Endothelial cell of umbilical vein (primary cell): ENCODE results near the gene RHCG. TPM values are rescaled to one million over a fixed set of nuclear protein-coding genes. Genes with fewer than 3 reads are reported as not detected.
"Not testable (repeated sequence)": the region's sequence is repeated elsewhere in the genome, so short reads cannot be mapped to it uniquely, and the experiment has no call there.

ENCODE experiments used
- BruUV-seq: library from RNA; stranded (reverse); fragments of 400-500 nt; replicated peaks from 2 replicates; lab custom pipeline; 2021; lab: Mats Ljungman, UMichigan
- CTCF ChIA-PET: fragments of 300-600, 350-600 bp; sonication (Branson Sonifier 250); formaldehyde crosslinking; loops from one replicate; lab custom pipeline; 2021; ENCODE audit warnings: antibody characterized with exemption, inconsistent platforms; lab: Charles Lee
- POLR2A ChIA-PET: fragments of 300-600, 350-600 bp; sonication (Branson Sonifier 250); formaldehyde crosslinking; loops from one replicate; lab custom pipeline; 2021; ENCODE audit warnings: antibody characterized with exemption, inconsistent platforms; lab: Charles Lee
- DNase-seq: peaks from one replicate; pipeline ENCODE4 v3.0.0-alpha.2; 2011; ENCODE audit warnings: low read depth, low spot score
- FAIRE-seq: peaks from 2 replicates; lab custom pipeline; 2011; peaks lifted over from hg19 to GRCh38; lab: Jason Lieb, UNC
- H2AFZ ChIP-seq: 2 replicates; pipeline ENCODE4 v1.6.0; 2012; ENCODE audit warnings: low read depth, low read length, control low read depth, inconsistent platforms
- H3K27ac ChIP-seq: 2 replicates; pipeline ENCODE4 v1.5.1; 2011; ENCODE audit warnings: low read depth, mild to moderate bottlenecking, control low read depth, low read length, moderate library complexity; ENCODE audit not compliant: insufficient read depth
- H3K27me3 ChIP-seq, 2 experiments: 2 replicates each; pipeline versions ENCODE4 v1.6.0 to v1.6.1; 2011; ENCODE audit warnings: low read length in 2 of 2, mixed read lengths in 1 of 2; ENCODE audit not compliant: control insufficient read depth in 2 of 2, insufficient read depth in 2 of 2
- H3K36me3 ChIP-seq, 2 experiments: 2 replicates in 1 of 2; 3 replicates in 1 of 2; pipeline ENCODE4 v1.5.1; 2011; ENCODE audit warnings: low read length in 2 of 2, mild to moderate bottlenecking in 1 of 2, moderate library complexity in 1 of 2; ENCODE audit not compliant: control insufficient read depth in 2 of 2, insufficient read depth in 2 of 2; ENCODE audit errors: extremely low read depth in 1 of 2
- H3K4me1 ChIP-seq: 3 replicates; pipeline ENCODE4 v1.5.1; 2011; ENCODE audit warnings: mild to moderate bottlenecking, low read length; ENCODE audit not compliant: control insufficient read depth, insufficient read depth; ENCODE audit errors: extremely low read depth
- H3K4me2 ChIP-seq: 2 replicates; pipeline ENCODE4 v1.6.1; 2011; ENCODE audit warnings: low read length, control low read depth, mixed read lengths; ENCODE audit not compliant: insufficient read depth
- H3K4me3 ChIP-seq, 3 experiments: fragments of 200-600 bp in 1 of 3; sonication (generic), shearing (Covaris generic) in 1 of 3; replicated peaks in 1 of 3; 2 replicates each; pipeline ENCODE4 v1.5.1; 2011 to 2016; ENCODE audit warnings: control low read depth in 3 of 3, low read length in 3 of 3, mild to moderate bottlenecking in 2 of 3, inconsistent platforms in 1 of 3, low read depth in 1 of 3, moderate library complexity in 1 of 3; ENCODE audit not compliant: insufficient read depth in 1 of 3
- H3K79me2 ChIP-seq: 2 replicates; pipeline ENCODE4 v1.6.0; 2012; ENCODE audit warnings: low read length, inconsistent platforms; ENCODE audit not compliant: control insufficient read depth, insufficient read depth
- H3K9ac ChIP-seq: replicated peaks from 2 replicates; pipeline ENCODE3; 2011; ENCODE audit warnings: low read length, control low read depth; ENCODE audit not compliant: insufficient read depth; ENCODE audit errors: extremely low read depth
- H3K9me1 ChIP-seq: replicated peaks from 3 replicates; pipeline ENCODE4 v1.6.0; 2011; ENCODE audit warnings: mild to moderate bottlenecking, low read length; ENCODE audit not compliant: control insufficient read depth, insufficient read depth; ENCODE audit errors: extremely low read depth
- H3K9me3 ChIP-seq: replicated peaks from 2 replicates; pipeline ENCODE4 v1.5.1; 2012; ENCODE audit warnings: low read length, inconsistent platforms; ENCODE audit not compliant: control insufficient read depth, insufficient read depth
- H4K20me1 ChIP-seq: replicated peaks from 2 replicates; pipeline ENCODE3; 2011; ENCODE audit warnings: mild to moderate bottlenecking, low read length; ENCODE audit not compliant: control insufficient read depth, insufficient read depth; ENCODE audit errors: extremely low read depth
- EZH2 ChIP-seq: IDR thresholded peaks from 2 replicates; pipeline ENCODE4 v1.6.1; 2012; ENCODE audit warnings: borderline replicate concordance, low read depth, mild to moderate bottlenecking, moderate library complexity, low read length, inconsistent platforms; ENCODE audit not compliant: severe bottlenecking
- FOS ChIP-seq: IDR thresholded peaks from 2 replicates; pipeline ENCODE4 v1.6.1; 2011; ENCODE audit warnings: mild to moderate bottlenecking, low read length, moderate library complexity, borderline replicate concordance; ENCODE audit not compliant: insufficient read depth
- GATA2 ChIP-seq: IDR thresholded peaks from 2 replicates; pipeline ENCODE4 v1.7.0; 2011; ENCODE audit warnings: low read depth, mild to moderate bottlenecking, moderate library complexity, mixed read lengths, low read length; ENCODE audit not compliant: insufficient read length, insufficient read depth
- JUN ChIP-seq: IDR thresholded peaks from 2 replicates; pipeline ENCODE4 v1.6.1; 2011; ENCODE audit warnings: borderline replicate concordance, low read depth; ENCODE audit not compliant: insufficient read length, insufficient read depth
- MYC ChIP-seq: IDR thresholded peaks from one replicate; pipeline ENCODE4 v1.6.1; 2011; ENCODE audit warnings: mild to moderate bottlenecking, low read depth, low read length
- POLR2A ChIP-seq: IDR thresholded peaks from 2 replicates; pipeline ENCODE4 v1.6.1; 2012; ENCODE audit warnings: low read depth, mild to moderate bottlenecking, control low read depth, low read length
- POLR2AphosphoS5 ChIP-seq: IDR thresholded peaks from 2 replicates; pipeline ENCODE4 v1.6.1; 2012; ENCODE audit warnings: low read depth, mild to moderate bottlenecking, control low read depth, low read length, moderate library complexity; ENCODE audit not compliant: insufficient read depth
- dilution Hi-C: fragments of 300-500 bp; cut with MboI; formaldehyde crosslinking; loops from one replicate; pipeline ENCODE4 v1.15.0; 2019; ENCODE audit warnings: low sequenced_read_pairs; ENCODE audit not compliant: extremely low pct_ligation_motif_present
- intact Hi-C: fragments of 100-400 bp; cut with micrococcal nuclease; formaldehyde crosslinking; loops from one replicate; pipeline ENCODE4 v1.10.0; 2022
- polyA plus RNA-seq, 4 experiments: library from polyadenylated mRNA; depleted of rRNA in 3 of 4; stranded (reverse) in 3 of 4; unstranded in 1 of 4; fragments of >200 nt; gene quantifications; 2 replicates each; pipeline versions ENCODE4 v1.2.1 to v1.2.3, GENCODE V29; 2011 to 2012; ENCODE audit warnings: missing spikeins in 1 of 4
- total RNA-seq: library from RNA; stranded (reverse); gene quantifications from 2 replicates; pipeline ENCODE4 v1.2.3, GENCODE V29; 2021
- TF ChIP-seq, protein P1 (sequence below), 2 donors: IDR thresholded peaks; 1 replicate in 1 of 2; 2 replicates in 1 of 2; pipeline ENCODE4 v1.5.1; 2011; ENCODE audit warnings: low read length in 2 of 2, mild to moderate bottlenecking in 2 of 2, moderate library complexity in 2 of 2, control low read depth in 1 of 2, inconsistent platforms in 1 of 2, low read depth in 1 of 2; ENCODE audit not compliant: insufficient read depth in 1 of 2; ENCODE audit errors: extremely low read depth in 1 of 2
- TF ChIP-seq, protein P2 (sequence below): IDR thresholded peaks from 2 replicates; pipeline ENCODE4 v1.6.1; 2011; ENCODE audit not compliant: insufficient read depth, insufficient read length

Gene RHCG
- total and polyA plus RNA-seq, 2 donors (not counting 3 experiments of a cell fraction or from before 2014, with no cell fraction given): not detected

DNA sequence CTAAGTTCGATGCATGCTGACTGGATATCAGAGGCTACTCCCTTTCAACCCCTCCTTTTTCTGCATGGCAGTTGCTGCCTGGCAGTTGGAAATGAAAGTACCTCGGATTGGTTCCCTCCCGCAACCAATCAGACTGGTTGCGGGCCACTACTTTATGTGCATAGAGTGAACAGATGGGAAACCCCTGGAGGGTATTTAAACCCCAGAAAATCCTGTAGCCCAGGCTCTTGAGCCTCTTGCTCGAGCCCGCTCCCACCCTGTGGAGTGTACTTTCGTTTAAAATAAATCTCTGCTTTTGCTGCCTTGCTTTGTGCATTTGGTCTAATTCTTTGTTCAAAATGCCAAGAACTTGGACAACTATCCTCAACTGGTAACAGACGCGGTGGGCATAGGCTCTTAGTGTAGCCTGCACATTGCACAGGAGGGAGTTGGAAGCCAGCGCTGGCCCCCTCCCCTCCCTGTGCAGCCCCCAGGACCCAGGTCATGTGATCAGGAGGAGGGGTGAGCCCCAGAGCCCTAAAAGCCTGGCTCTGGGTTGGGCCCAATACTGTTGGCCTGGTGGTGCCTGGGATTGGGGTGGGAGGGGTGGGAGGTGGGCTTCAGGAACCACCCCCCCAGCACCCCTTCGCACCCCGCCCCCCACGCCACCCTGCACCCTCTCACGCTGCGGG, 26.8 kb downstream of the RHCG start:
- Histone ChIP-seq H3K27me3 (peaks cover 13 to 25% of the 10 kb centered on the region in 2 experiments), H4K20me1 (no peaks in the 10 kb centered on the region), H3K4me2 (no peak overlapping the region), H3K4me1 (no peaks in the 10 kb centered on the region), H3K79me2 (no peaks in the 10 kb centered on the region), H3K27ac (no peak overlapping the region), H3K9ac (no peak overlapping the region), H3K4me3 (no peak overlapping the region), H3K9me1 (no peaks in the 10 kb centered on the region), H3K36me3 (no peaks in the 10 kb centered on the region), H3K9me3 (no peaks in the 10 kb centered on the region), H2AFZ (no peak overlapping the region)
- dilution Hi-C loops: no loop called here
- POLR2A ChIA-PET: no interaction called here
- BruUV-seq: no TSS peak
- intact Hi-C loops: no loop called here
- FAIRE-seq (no peak), DNase-seq (no peak)
- TF ChIP-seq, protein P1, sequence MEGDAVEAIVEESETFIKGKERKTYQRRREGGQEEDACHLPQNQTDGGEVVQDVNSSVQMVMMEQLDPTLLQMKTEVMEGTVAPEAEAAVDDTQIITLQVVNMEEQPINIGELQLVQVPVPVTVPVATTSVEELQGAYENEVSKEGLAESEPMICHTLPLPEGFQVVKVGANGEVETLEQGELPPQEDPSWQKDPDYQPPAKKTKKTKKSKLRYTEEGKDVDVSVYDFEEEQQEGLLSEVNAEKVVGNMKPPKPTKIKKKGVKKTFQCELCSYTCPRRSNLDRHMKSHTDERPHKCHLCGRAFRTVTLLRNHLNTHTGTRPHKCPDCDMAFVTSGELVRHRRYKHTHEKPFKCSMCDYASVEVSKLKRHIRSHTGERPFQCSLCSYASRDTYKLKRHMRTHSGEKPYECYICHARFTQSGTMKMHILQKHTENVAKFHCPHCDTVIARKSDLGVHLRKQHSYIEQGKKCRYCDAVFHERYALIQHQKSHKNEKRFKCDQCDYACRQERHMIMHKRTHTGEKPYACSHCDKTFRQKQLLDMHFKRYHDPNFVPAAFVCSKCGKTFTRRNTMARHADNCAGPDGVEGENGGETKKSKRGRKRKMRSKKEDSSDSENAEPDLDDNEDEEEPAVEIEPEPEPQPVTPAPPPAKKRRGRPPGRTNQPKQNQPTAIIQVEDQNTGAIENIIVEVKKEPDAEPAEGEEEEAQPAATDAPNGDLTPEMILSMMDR (IDR thresholded peaks at IDR 0.05; ENCODE audit: extremely low read depth in 1 of 2, insufficient read depth in 1 of 2, low read depth in 1 of 2, low read length in 2 of 2): no peak
- TF ChIP-seq EZH2 (no peak), POLR2AphosphoS5 (no peak), POLR2A (no peak), MYC (no peak), JUN (no peak), GATA2 (no peak), FOS (no peak)
- TF ChIP-seq, protein P2, sequence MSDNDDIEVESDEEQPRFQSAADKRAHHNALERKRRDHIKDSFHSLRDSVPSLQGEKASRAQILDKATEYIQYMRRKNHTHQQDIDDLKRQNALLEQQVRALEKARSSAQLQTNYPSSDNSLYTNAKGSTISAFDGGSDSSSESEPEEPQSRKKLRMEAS: no peak
- CTCF ChIA-PET: interaction anchor here (4.1 kb wide), 1 partner anchor 112 kb away, joined by 262 read pairs; no protein-coding TSS in a partner anchor

DNA sequence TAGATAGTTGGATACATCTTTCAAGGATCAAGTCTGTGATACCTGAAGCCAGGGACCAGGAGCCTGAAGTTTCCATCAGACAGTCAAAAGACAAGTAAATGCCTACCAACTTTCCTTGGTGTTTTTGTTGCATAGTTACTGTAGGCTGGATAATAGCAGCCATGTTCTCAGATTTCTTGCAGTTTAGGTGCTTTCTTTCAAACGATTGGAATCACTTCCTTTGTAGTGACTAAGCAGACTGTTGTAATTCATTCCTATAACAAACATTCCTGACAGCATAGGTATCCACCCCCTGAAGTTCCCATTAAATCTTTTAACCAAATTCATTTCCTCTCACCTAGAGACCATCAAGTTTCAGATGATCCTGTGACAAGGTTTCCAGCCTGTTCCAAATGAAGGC, 27.6 kb downstream of the RHCG start:
- H4K20me1 ChIP-seq, BruUV-seq, H3K79me2 ChIP-seq, H3K9me1 ChIP-seq, FAIRE-seq, H3K9ac ChIP-seq, intact Hi-C loops, H3K36me3 ChIP-seq, H3K4me1 ChIP-seq, dilution Hi-C loops, POLR2A ChIA-PET, H3K4me2 ChIP-seq, H3K9me3 ChIP-seq, CTCF ChIA-PET, H3K4me3 ChIP-seq, DNase-seq, H3K27ac ChIP-seq, H2AFZ ChIP-seq: not testable (repeated sequence)
- peaks cover 13 to 25% of the 10 kb centered on the region in 2 experiments for H3K27me3 ChIP-seq
